ENCODE measurements around the gene ADGRG3.

ADGRG3 gene

DNA sequence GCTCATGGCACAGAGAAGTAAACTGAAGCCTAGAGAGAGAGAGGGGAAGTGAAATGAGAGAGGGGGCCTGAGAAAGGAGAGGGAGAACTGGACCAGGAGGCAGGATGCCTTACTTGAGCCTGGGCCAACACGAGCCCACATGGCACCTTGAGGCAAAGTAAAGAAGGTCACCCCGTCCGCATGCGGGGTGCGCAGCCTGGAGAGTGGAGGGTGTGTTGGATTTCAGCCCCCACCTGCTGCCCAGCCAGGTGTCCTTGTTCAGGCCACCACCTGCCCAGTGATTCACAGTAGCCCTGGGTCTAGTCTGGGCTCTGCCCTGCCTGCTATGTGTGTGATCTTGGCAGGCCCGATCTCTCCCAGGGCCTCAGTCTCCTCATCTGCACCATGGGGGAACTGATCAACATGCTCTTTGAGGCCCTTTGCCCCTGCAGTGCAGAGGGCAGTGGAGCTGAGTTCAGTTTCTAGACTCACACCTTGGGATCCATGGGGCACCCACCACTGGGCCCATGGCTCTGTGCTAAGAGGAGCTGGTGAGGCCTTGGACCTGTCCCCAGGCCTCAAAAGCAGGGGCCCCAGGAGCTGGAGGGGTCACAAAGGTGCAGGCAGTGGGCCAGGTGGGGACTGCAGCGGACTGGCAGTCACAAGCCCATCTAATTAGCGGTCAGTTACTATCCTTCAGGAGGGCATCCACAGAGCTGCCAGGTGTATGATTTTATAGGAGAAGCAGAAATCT, 16.7 kb downstream of the ADGRG3 start:
- DNase-seq (ENCODE audit: low read depth) = no peak
- H3K4me3 ChIP-seq (ENCODE audit: low read depth, low read length) = no peak overlapping the region
- TF ChIP-seq, protein P1, sequence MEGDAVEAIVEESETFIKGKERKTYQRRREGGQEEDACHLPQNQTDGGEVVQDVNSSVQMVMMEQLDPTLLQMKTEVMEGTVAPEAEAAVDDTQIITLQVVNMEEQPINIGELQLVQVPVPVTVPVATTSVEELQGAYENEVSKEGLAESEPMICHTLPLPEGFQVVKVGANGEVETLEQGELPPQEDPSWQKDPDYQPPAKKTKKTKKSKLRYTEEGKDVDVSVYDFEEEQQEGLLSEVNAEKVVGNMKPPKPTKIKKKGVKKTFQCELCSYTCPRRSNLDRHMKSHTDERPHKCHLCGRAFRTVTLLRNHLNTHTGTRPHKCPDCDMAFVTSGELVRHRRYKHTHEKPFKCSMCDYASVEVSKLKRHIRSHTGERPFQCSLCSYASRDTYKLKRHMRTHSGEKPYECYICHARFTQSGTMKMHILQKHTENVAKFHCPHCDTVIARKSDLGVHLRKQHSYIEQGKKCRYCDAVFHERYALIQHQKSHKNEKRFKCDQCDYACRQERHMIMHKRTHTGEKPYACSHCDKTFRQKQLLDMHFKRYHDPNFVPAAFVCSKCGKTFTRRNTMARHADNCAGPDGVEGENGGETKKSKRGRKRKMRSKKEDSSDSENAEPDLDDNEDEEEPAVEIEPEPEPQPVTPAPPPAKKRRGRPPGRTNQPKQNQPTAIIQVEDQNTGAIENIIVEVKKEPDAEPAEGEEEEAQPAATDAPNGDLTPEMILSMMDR (conservative IDR thresholded peaks at IDR 0.05; ENCODE audit: low read depth, low read length) = no peak

DNA sequence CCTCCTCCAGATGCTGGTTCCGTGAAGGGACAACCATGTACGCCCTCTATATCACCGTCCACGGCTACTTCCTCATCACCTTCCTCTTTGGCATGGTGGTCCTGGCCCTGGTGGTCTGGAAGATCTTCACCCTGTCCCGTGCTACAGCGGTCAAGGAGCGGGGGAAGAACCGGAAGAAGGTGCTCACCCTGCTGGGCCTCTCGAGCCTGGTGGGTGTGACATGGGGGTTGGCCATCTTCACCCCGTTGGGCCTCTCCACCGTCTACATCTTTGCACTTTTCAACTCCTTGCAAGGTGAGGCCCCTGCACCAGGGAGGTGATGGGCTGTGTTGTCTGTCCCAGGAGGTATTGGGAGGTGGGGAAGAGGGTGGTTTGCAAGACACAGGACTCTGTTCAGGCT, 17.5 kb downstream of the ADGRG3 start:
- no peak for DNase-seq (ENCODE audit: low read depth)
- no peak overlapping the region for H3K4me3 ChIP-seq (ENCODE audit: low read depth, low read length)
- TF ChIP-seq, protein P1 (conservative IDR thresholded peaks at IDR 0.05; ENCODE audit: low read depth, low read length) = no peak

DNA sequence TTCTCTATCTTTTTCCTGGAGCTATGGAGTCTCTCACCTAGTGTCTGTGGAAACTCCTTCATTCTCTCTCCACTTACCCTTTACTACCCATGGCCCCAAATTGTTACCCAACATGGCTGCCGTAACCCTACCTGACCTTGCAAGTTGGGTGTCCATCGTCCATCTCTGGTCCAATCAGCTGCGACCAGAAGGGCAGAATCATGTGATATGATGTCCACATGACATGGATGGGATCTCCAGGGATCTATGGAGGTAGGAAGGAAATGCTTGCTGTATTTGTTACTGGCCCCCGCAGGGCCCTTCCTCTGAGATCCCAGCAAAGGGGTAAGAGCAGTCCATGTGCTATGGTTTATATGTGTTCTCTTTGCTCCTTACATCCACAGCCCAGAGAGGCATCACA, 18.5 kb downstream of the ADGRG3 start:
- no peak for DNase-seq (ENCODE audit: low read depth)
- TF ChIP-seq, protein P1 (conservative IDR thresholded peaks at IDR 0.05; ENCODE audit: low read depth, low read length) = no peak
- no peak overlapping the region for H3K4me3 ChIP-seq (ENCODE audit: low read depth, low read length)

DNA sequence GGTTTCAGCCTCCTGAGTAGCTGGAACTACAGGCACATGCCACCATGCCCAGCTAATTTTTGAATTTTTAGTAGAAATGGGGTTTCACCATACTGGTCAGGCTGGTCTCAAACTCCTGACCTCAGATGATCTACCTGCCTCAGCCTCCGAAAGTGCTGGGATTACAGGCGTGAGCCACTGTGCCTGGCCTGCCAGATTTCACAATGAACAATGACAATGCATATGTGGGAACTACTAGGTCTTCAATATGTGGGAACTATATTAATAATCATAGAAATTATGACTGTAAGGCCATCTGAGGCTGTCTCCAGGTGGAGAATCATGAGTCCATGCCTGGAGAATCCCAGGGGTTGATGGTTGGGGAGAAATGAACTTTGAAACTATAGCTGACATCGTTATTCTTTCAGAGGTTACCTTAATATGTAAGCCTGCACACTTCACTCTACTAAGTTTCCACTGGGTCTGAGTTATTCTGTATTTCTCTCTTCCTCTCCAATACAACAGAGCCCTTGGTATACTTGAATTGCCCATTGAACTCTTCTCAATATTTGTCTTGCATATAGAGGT, 19.3 kb downstream of the ADGRG3 start:
- TF ChIP-seq, protein P1 (conservative IDR thresholded peaks at IDR 0.05; ENCODE audit: low read depth, low read length) = no peak
- DNase-seq (ENCODE audit: low read depth) = no peak
- no peak overlapping the region for H3K4me3 ChIP-seq (ENCODE audit: low read depth, low read length)

DNA sequence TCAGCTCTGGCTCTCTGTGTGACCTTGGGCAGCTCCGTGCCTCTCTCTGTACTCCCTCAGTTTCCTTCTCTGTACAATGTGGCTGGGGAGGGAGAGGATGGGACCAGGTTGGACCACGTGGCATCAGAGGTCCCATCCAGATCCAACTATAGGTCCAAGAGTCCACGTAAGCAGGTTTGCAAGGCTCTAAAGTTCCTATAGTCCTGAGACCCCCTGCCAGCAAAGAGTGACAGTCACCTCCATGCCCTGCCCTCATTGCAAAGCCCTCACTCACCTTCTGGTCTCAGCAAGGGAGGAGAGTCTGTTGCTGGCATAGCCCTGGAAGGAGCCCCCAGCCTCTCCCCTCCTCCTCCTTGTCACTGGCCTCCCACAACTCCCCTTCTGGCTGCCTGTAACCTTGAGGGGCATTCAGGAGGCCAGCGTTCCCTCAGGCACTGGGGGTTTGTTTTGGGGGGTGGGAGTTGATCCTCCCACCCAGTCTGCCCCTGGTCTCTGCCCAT, 20.4 kb downstream of the ADGRG3 start:
- H3K4me3 ChIP-seq (ENCODE audit: low read depth, low read length) = no peak overlapping the region
- TF ChIP-seq, protein P1 (conservative IDR thresholded peaks at IDR 0.05; ENCODE audit: low read depth, low read length) = no peak
- no peak for DNase-seq (ENCODE audit: low read depth)

DNA sequence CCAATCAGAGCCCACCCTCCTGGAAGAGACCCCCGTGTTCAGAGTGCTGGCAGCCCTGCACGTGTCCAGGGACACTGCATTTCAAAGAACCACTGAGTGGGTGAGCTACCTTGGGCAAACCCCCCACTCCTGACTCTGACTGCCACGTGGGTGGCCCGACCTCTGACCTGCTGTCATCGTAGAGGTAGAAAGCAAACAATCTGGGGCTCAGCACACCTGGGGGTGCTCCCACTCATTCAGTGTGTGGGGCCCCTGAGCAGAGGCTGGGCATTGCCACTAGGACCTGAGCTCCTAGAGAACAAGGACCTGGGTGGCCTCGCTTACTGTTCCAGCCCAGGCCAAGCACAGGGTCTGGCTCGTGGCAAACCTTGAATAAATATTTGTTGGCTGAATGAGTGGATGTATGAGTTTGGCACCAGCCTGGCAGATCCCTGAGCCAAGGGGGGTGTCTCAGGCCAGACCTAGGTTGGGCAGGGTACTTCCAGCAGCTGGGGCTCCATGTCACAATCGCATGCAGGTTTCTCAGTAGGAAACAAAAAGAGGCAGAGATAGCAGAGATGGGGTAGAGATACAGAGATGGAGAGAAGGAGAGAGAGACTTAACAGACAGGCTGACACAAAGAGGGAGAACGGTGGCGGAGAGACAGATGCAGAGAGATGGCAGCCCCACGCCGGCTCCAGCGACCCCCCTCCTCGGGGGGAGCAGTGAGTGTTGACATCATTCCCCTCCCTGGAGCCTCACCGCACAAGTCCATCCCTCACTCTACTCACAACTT, 21.1 kb downstream of the ADGRG3 start:
- no peak for DNase-seq (ENCODE audit: low read depth)
- H3K4me3 ChIP-seq (ENCODE audit: low read depth, low read length) = no peak overlapping the region
- TF ChIP-seq, protein P1 (conservative IDR thresholded peaks at IDR 0.05; ENCODE audit: low read depth, low read length) = no peak
